ENCODE data around the gene TCOF1. TPM values are rescaled to one million over a fixed set of nuclear protein-coding genes. Genes with fewer than 3 reads are reported as not detected.

TCOF1 gene
- total RNA-seq, 1 donor from 2014 or later: 19.3 TPM

DNA sequence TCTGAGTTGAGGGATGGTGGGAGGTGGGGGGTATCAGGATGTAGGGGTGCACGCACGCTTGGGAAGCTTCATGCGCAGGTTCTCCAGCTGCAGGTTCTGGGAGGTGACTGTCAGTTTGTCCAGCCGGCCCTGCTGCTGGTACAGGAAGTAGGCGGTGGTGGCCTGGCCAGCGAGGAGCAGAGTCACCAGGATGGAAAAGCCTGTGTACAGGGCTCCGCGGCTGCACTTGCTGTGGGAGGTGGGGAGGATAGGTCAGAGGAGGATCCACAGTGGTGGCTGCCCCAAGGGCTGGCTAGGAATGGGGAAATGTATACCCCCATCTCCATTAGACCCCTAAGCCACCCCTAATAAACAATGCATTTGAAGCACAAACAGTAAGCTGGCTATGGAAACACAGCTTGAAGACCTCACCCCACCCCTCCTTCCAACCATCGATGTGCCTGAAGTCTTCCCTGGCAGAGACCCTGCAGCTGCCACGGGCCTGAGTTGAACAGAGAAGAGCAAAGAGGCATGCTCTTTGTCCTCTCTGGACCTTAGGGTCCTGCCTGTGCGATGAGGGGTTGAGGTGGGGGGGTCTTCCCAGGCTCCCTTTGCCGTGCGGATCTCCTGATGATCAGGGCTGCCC lies 49.7 kb downstream of the TCOF1 start:
- peaks cover 14% of the 10 kb centered on the region for H3K36me3 ChIP-seq
- intact Hi-C loops (cut with micrococcal nuclease): no loop called here
- no peak overlapping the region for H3K4me3 ChIP-seq
- no peaks in the 10 kb centered on the region for H3K27me3 ChIP-seq (ENCODE audit: low read depth)
- H3K27ac ChIP-seq (replicated peaks): peak overlapping the region; percentile 89
- H3K4me1 ChIP-seq: peaks cover 61% of the 10 kb centered on the region
- DNase-seq: no peak
- no peaks in the 10 kb centered on the region for H3K9me3 ChIP-seq (replicated peaks)
- TF ChIP-seq, protein P1, sequence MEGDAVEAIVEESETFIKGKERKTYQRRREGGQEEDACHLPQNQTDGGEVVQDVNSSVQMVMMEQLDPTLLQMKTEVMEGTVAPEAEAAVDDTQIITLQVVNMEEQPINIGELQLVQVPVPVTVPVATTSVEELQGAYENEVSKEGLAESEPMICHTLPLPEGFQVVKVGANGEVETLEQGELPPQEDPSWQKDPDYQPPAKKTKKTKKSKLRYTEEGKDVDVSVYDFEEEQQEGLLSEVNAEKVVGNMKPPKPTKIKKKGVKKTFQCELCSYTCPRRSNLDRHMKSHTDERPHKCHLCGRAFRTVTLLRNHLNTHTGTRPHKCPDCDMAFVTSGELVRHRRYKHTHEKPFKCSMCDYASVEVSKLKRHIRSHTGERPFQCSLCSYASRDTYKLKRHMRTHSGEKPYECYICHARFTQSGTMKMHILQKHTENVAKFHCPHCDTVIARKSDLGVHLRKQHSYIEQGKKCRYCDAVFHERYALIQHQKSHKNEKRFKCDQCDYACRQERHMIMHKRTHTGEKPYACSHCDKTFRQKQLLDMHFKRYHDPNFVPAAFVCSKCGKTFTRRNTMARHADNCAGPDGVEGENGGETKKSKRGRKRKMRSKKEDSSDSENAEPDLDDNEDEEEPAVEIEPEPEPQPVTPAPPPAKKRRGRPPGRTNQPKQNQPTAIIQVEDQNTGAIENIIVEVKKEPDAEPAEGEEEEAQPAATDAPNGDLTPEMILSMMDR (IDR thresholded peaks at IDR 0.05; ENCODE audit: borderline replicate concordance): no peak

DNA sequence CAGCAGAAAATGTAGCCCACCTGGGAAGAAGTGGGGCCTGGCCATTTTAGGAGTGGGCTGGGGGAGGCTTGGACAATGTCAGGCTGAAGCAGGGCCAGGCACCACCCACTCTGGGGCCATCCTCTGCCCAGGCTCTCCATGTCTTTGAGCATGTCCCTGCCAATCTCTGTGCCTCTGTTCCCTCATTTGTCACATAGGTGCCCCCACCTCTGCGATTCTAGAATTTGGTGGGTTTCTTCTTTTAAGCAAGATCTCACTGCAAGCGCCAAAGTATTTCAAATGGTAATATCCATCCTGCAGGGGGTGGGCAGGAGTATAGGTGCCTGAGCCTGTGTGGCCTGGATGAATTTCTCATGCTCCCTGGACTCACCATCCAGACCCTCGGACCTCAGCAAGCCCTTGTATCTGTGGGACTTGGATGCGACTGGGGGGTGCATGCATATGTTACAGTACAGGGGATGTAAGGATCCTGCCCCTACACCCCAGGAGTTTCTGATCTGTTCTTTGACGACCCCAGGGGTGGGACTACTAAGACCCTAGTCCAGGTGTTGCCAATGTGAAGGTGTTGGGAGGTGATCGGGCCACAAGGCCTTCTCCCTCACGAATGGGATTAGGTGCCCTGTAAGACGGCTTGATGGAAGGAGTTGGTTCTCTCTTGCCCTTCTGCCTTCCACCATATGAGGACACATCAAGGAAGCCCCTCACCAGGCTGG lies 50.9 kb downstream of the TCOF1 start:
- TF ChIP-seq, protein P1 (IDR thresholded peaks at IDR 0.05; ENCODE audit: borderline replicate concordance): no peak
- DNase-seq: no peak
- peak overlapping the region; percentile 89 for H3K27ac ChIP-seq (replicated peaks)
- H3K27me3 ChIP-seq (ENCODE audit: low read depth): no peaks in the 10 kb centered on the region
- H3K4me3 ChIP-seq: peak overlapping the region; percentile 68
- H3K4me1 ChIP-seq: peaks cover 73% of the 10 kb centered on the region
- peaks cover 5% of the 10 kb centered on the region for H3K36me3 ChIP-seq
- intact Hi-C loops (cut with micrococcal nuclease): no loop called here
- no peaks in the 10 kb centered on the region for H3K9me3 ChIP-seq (replicated peaks)

DNA sequence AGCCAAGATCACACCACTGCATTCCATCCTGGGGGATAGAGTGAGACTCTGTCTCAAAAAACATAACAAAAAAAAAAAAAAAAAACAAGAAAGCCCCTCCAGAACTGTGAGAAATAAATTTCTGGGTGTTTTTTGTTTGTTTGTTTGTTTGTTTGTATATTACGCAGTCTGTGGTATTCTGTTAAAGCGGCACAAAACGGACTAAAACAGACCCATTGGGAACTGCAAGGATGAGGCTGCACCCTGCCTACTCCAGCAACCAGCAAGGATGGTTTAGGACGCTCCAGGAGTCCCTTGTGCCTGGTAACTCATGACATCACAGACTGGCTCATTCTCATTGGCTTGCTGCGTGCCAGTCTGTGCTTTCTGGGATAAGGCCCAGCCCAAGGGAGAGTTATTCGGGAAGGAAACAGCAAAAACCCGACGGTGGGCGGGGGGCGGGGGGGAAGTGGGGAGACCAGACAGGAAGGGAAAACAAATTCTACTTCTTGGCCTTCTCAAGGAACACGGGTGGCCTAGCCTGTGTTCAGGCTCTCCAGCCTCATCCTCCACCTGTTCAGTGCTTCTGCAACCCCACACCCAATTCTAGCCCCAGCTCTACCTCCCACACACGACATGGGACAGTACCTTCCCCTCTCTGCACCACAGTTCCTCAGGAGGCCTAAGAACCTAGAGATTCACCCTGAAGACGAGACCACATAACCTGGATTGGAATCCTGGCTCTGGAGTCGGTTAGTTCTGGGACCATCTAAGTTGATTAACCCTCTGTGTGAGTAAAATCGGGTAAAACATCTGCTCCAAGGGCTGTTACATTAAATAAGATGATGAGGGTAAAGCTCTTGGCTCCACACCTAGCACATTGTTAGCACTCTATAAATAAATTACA lies 52.4 kb downstream of the TCOF1 start:
- TF ChIP-seq, protein P1 (IDR thresholded peaks at IDR 0.05; ENCODE audit: borderline replicate concordance): no peak
- H3K9me3 ChIP-seq (replicated peaks): no peaks in the 10 kb centered on the region
- intact Hi-C loops (cut with micrococcal nuclease): no loop called here
- H3K4me1 ChIP-seq: peaks cover 65% of the 10 kb centered on the region
- peak overlapping the region; percentile 68 for H3K4me3 ChIP-seq
- no peaks in the 10 kb centered on the region for H3K27me3 ChIP-seq (ENCODE audit: low read depth)
- DNase-seq: peak; percentile 71
- peak overlapping the region; percentile 89 for H3K27ac ChIP-seq (replicated peaks)
- peaks cover 4% of the 10 kb centered on the region for H3K36me3 ChIP-seq

DNA sequence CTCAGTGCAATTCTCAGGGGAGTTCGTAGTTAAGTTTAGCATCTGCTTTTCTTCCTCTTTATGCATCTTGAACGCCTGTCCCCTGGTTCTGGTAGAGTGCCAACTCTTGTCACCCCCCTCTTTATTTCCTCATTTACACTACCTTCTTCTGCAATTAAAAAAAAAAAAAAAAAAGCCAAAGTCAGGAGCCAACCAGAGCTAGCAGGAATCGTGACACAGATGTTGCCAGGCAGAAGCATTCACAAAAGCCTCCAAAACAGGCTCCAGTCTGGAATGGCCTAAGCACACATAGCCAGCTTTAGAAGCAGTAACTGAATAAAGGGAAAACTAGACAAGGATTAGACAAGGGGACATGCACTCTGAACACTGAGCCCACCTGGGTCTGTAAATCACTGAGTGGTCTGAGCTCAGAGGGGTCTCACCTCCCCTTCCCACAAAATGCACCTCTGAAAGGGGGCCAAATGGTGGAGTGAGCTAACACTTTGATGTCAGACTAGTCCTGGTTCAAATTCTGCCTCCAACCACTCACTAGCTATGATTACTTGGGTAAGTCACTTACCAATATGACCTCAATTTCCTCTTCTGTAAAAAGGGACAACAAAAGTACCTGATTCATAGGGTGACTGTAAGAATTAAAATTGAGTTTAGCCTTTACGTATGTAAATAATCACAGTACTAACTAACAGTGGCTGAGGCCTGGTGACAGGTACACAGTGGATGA lies 53.2 kb downstream of the TCOF1 start:
- Histone ChIP-seq H3K9me3 (replicated peaks) (no peaks in the 10 kb centered on the region), H3K4me1 (peaks cover 65% of the 10 kb centered on the region), H3K27me3 (ENCODE audit: low read depth) (no peaks in the 10 kb centered on the region), H3K27ac (replicated peaks) (peak overlapping the region; percentile 89), H3K4me3 (peak overlapping the region; percentile 68), H3K36me3 (no peaks in the 10 kb centered on the region)
- DNase-seq: peak; percentile 52
- TF ChIP-seq, protein P1 (IDR thresholded peaks at IDR 0.05; ENCODE audit: borderline replicate concordance): no peak
- intact Hi-C loops (cut with micrococcal nuclease): no loop called here

Data from left ventricle myocardium inferior (tissue), 1 donor.